Measurements from ENCODE around the gene MLIP.
"Not testable (repeated sequence)": the region's sequence is repeated elsewhere in the genome, so short reads cannot be mapped to it uniquely, and the experiment has no call there.

The MLIP gene, protein sequence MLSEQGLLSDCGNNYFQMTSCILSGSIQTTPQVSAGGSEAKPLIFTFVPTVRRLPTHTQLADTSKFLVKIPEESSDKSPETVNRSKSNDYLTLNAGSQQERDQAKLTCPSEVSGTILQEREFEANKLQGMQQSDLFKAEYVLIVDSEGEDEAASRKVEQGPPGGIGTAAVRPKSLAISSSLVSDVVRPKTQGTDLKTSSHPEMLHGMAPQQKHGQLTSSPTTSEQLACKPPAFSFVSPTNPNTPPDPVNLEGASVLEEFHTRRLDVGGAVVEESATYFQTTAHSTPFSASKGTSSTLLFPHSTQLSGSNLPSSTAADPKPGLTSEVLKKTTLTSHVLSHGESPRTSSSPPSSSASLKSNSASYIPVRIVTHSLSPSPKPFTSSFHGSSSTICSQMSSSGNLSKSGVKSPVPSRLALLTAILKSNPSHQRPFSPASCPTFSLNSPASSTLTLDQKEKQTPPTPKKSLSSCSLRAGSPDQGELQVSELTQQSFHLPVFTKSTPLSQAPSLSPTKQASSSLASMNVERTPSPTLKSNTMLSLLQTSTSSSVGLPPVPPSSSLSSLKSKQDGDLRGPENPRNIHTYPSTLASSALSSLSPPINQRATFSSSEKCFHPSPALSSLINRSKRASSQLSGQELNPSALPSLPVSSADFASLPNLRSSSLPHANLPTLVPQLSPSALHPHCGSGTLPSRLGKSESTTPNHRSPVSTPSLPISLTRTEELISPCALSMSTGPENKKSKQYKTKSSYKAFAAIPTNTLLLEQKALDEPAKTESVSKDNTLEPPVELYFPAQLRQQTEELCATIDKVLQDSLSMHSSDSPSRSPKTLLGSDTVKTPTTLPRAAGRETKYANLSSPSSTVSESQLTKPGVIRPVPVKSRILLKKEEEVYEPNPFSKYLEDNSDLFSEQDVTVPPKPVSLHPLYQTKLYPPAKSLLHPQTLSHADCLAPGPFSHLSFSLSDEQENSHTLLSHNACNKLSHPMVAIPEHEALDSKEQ

DNA sequence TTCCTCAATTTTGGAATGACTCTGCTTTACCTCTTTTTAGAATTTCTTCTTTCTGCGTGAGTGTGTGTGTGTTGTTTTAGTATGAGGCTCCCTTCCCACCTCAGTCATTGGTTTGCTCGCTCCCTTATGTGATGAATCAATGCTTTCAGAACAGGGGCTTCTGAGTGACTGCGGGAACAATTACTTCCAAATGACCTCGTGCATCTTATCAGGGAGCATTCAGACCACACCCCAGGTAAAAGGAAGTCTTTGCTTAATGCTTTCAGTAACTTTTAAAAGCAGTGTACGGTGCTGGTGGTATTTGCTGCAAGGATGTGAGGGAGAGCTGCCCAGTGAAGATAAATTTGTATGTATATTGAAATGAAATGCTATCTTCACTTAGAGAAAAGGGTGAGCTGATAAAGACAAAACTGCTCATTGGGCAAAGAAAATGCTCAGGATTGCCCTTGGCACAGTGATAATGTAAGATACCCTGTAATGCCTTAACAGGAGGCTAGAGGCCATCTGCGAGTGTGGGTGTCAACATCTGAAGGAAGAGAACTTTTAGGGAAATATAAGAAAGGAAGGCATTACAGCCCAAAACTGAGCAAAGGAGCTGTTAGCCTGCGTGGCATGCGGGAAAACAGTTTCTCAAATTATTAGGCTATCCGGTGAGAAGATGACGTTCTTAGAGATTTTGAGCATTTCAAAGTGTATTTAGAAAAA is at the start of gene MLIP:
Gene MLIP (plus strand): TSS at position 103 of the 705 bp plus-strand sequence. CDS start 37 bp downstream, at position 140.
- no peak for DNase-seq (ENCODE audit: low spot score)

GRCh38 chr6:54063228-54063539 is 48.1 kb upstream of the MLIP start:
- DNase-seq (ENCODE audit: low spot score), result no peak

DNA sequence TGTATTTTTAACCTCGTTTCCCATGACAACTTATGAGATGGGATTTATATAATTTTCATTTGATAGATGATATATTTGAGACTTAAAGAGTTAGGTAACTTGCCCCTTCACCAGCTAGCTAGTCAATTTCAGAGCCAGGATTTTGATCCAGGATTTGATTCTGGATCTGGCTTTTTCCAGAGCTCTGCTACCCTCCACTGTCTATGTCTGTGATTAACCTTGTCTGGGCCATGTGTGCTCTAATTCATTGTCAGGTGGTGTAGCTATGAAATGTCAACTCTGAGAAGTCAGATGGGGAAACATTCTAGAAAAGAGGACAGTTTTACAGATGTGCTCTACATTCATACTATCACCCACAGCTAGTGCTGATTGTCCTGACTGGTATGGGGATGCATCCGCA is 42.5 kb upstream of the MLIP start:
- no peak for DNase-seq (ENCODE audit: low spot score)

GRCh38 chr6:54070025-54070424 is 41.2 kb upstream of the MLIP start:
- no peak for DNase-seq (ENCODE audit: low spot score)

- no peak for DNase-seq (ENCODE audit: low spot score)
Observed at GRCh38 chr6:54071821-54072340, 39.4 kb upstream of the MLIP start.

DNA sequence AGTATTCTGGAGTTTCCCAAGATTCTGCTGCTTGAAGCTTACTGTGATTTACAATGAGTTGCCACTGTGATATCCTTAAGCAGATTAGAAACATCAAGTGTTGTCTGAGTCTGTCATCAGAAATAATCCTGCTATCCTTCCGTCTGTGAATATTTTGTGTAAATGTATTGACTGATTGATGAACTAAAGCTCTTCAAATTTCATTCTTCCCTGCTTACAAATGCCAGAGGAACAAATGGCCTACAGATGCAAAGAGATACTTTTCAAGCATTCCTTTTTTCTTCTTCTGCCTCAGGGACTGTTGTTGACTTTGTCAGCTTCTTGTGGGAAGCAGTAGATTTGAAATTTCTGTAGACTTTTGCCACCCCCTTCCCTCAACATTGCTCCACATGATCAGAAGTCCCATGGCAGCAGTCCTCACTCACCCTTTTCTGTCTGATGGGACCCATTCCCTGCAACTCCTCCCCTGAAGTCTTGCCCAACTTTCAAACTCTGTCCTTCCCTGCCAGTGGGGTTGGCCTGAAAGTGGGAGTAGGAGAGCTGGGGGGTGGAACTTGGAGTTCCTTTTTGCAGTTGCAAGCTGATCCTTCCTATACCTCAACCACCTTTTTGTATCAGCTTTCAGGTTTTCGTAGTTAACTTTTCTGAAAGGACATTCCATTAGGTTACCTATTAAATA is 38.5 kb upstream of the MLIP start:
- no peak for DNase-seq (ENCODE audit: low spot score)

- DNase-seq (ENCODE audit: low spot score), result no peak
Observed at GRCh38 chr6:54073487-54073886, 37.8 kb upstream of the MLIP start.

DNA sequence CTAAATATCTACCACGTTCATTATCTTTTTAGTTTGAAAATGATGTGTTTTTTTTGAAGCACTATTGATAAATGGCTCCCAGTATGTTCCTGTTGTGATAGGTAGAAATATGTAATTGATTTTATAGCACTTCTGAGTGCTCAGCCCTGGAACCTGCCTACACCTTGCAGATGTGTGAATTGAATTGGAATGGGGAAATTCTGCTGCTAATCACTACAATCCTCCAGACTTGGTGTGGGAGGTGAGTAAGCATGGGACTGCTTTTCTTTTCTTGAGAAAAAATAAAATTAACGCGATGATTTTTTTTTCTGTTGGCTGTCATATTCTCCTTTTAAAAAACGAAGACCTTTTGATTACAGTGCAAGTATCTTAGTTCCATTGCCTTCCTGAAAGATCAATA is 37.1 kb upstream of the MLIP start:
- DNase-seq (ENCODE audit: low spot score), result no peak

GRCh38 chr6:54074578-54075195 is 36.6 kb upstream of the MLIP start:
- DNase-seq (ENCODE audit: low spot score), result no peak

GRCh38 chr6:54076159-54076789 is 35.0 kb upstream of the MLIP start:
- no peak for DNase-seq (ENCODE audit: low spot score)

DNA sequence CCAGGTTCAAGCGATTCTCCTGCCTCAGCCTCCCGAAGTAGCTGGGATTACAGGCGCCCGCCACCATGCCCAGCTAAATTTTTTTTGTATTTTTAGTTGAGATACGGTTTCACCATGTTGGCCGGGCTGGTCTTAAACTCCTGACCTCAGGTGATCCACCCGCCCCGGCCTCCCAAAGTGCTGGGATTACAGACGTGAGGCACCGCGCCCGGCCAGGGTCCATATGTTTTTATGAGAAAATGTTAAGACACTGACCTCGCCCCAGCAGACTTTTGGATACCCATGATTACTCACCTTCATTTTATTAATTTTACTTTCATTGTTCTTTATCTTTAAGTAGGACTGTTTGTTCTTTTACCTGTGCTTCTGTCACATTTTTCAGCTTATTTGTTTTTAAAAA is 29.7 kb upstream of the MLIP start:
- DNase-seq (ENCODE audit: low spot score), result not testable (repeated sequence)

GRCh38 chr6:54083287-54083686 is 28.0 kb upstream of the MLIP start:
- no peak for DNase-seq (ENCODE audit: low spot score)

DNA sequence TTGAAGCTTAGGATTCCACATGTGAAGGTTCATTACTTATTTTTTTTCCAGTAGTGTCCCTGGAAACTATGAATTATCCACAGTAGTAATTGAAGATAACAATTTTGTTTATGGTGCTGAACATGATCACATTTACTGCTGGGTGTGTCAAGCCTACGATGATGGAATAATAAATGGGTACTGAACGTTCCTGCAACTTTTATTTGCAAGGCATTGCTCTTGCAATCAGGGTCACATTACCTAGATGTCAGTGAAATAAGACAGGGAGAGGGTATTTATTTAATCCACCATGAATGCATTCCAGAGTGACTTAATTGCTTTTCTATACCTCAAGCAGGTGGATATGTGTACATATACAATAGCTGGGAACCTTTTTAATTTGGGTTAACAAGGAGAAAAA is 27.0 kb upstream of the MLIP start:
- DNase-seq (ENCODE audit: low spot score), result no peak

- no peak for DNase-seq (ENCODE audit: low spot score)
Observed at GRCh38 chr6:54085047-54085446, 26.2 kb upstream of the MLIP start.

DNA sequence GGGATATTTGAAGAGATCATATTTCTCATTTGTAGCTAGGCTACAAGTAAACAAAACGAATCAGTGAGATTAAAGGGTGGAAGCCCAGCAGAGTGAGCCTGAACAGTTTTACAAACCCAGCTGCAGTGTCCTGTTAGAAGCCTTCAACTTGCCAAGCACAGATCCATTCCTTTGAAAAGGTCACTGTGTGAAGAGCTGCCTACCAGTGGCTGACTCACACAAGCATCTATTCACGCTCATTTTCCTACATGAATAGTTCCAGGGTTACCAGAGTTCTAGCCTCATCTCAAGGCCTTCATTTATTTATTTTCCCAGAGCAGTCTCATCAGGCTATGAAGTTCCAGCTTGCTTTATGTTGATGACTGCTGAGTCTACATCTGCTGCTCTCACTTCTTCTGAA is 25.7 kb upstream of the MLIP start:
- peak; percentile 83 for DNase-seq (ENCODE audit: low spot score)

DNA sequence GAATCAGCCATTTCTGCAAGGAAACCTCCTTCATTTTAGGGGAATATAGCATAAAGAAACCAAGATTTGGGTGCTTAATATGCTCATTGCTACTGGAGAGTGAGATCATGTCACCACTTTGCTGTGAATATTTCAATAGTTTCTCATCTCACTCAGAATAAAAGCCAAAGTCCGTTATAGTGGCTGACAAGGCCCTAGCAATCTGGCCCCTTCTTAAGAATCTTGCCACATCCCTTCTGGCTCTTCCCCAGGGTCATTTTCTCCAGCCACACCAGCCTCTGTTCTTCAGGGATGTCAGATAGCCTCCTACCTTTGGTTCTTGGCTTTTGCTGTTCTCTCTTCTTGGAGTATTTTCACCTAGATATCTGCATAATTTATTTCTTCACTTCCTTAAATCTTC is 24.8 kb upstream of the MLIP start:
- DNase-seq (ENCODE audit: low spot score), result no peak

- no peak for DNase-seq (ENCODE audit: low spot score)
Observed at GRCh38 chr6:54087721-54088120, 23.5 kb upstream of the MLIP start.

GRCh38 chr6:54093326-54093948 is 17.8 kb upstream of the MLIP start:
- DNase-seq (ENCODE audit: low spot score), result no peak

GRCh38 chr6:54094293-54094692 is 16.9 kb upstream of the MLIP start:
- no peak for DNase-seq (ENCODE audit: low spot score)

- no peak for DNase-seq (ENCODE audit: low spot score)
Observed at GRCh38 chr6:54094786-54095185, 16.5 kb upstream of the MLIP start.

All from COLO829 (cell line).